Fibroblast of villous mesenchyme (primary cell): Measurements from ENCODE around the gene SLC9A5. TPM values are rescaled to one million over a fixed set of nuclear protein-coding genes. Genes with fewer than 3 reads are reported as not detected.

Experiments
- DNase-seq: peaks from one replicate; pipeline ENCODE4 v3.0.0-alpha.2; 2010; ENCODE audit warnings: low read depth
- H3K4me3 ChIP-seq: 2 replicates; pipeline ENCODE4 v1.5.1; 2011; ENCODE audit warnings: low read depth, mild to moderate bottlenecking, low read length
- total RNA-seq: library from RNA; depleted of rRNA; stranded (reverse); fragments of >200 nt; gene quantifications from 2 replicates; pipeline ENCODE4 v1.2.3, GENCODE V29; 2012
- TF ChIP-seq, protein P1 (sequence below): IDR thresholded peaks from 2 replicates; pipeline ENCODE4 v1.5.1; 2012; ENCODE audit warnings: low read depth, mild to moderate bottlenecking, low read length; ENCODE audit not compliant: insufficient read depth

Gene SLC9A5
- total RNA-seq, 1 donor, result 2.2 TPM

GRCh38 chr16:67291461-67291860 lies 42.7 kb downstream of the SLC9A5 start:
- TF ChIP-seq, protein P1, sequence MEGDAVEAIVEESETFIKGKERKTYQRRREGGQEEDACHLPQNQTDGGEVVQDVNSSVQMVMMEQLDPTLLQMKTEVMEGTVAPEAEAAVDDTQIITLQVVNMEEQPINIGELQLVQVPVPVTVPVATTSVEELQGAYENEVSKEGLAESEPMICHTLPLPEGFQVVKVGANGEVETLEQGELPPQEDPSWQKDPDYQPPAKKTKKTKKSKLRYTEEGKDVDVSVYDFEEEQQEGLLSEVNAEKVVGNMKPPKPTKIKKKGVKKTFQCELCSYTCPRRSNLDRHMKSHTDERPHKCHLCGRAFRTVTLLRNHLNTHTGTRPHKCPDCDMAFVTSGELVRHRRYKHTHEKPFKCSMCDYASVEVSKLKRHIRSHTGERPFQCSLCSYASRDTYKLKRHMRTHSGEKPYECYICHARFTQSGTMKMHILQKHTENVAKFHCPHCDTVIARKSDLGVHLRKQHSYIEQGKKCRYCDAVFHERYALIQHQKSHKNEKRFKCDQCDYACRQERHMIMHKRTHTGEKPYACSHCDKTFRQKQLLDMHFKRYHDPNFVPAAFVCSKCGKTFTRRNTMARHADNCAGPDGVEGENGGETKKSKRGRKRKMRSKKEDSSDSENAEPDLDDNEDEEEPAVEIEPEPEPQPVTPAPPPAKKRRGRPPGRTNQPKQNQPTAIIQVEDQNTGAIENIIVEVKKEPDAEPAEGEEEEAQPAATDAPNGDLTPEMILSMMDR, result no peak
- DNase-seq, result no peak
- H3K4me3 ChIP-seq, result no peak overlapping the region

GRCh38 chr16:67294171-67294757 lies 45.5 kb downstream of the SLC9A5 start:
- DNase-seq, result no peak
- H3K4me3 ChIP-seq, result no peak overlapping the region
- TF ChIP-seq, protein P1, result no peak

- DNase-seq, result peak; percentile 80
- no peak overlapping the region for H3K4me3 ChIP-seq
- TF ChIP-seq, protein P1, result peak; percentile 21
Observed at GRCh38 chr16:67294938-67295361, 46.2 kb downstream of the SLC9A5 start.

DNA sequence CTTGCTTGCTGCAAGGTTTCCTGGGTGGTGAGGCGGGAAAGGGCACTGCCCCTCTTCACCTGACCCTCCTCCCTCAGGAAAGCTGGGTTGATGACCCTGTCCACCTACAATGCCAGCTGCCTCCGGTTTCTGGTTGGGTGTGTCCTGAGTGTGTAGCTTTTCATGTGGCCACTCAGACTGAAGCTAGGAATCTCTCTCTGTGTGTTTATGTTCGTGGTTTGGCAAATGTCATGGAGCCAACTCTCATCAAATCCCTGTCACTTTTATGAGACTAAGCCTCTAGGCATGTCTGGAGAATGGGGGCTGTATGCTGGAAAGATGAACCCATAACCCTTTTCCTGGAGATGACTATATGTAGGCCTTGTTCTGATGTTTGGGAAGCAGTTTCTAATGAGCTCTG lies 47.6 kb downstream of the SLC9A5 start:
- H3K4me3 ChIP-seq, result no peak overlapping the region
- peak; percentile 84 for DNase-seq
- TF ChIP-seq, protein P1, result no peak

DNA sequence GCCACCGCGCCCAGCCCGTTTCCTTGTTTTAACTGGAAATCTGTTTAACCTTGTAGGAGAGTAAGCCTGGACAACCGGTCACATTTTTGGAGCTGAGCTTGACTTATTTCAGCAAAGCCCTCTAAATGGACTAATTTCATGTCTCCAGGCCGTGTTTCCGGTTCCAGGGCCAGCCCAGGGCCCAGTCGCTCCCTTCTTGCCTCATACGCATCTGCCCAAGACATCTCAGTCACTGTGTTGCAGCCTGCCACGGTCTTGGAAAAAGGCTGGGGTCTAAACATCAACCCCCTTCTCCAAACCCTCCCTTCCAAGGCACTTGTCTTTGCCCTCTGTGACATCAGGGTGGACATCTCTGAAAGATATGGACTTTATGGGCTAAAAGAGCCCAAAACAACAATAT lies 49.5 kb downstream of the SLC9A5 start:
- DNase-seq, result no peak
- TF ChIP-seq, protein P1, result no peak
- no peak overlapping the region for H3K4me3 ChIP-seq

- no peak for DNase-seq
- TF ChIP-seq, protein P1, result no peak
- H3K4me3 ChIP-seq, result no peak overlapping the region
Observed at GRCh38 chr16:67299269-67299668, 50.5 kb downstream of the SLC9A5 start.
